Right renal pelvis (tissue), 4 donors: ENCODE data around the gene NUP188. TPM values are rescaled to one million over a fixed set of nuclear protein-coding genes. Genes with fewer than 3 reads are reported as not detected.
"Not testable (repeated sequence)": the region's sequence is repeated elsewhere in the genome, so short reads cannot be mapped to it uniquely, and the experiment has no call there.

ENCODE experiments used
- DNase-seq, 4 donors: peaks; one replicate each; pipeline ENCODE4 v3.0.0-alpha.2; 2013; ENCODE audit warnings: low read depth in 4 of 4, low spot score in 3 of 4, missing footprints in 1 of 4
- polyA plus RNA-seq, 4 donors: library from polyadenylated mRNA; unstranded; fragments of 120-200 nt; gene quantifications; one replicate each; pipeline ENCODE4 v1.2.1, GENCODE V29; 2013; ENCODE audit not compliant: insufficient read length in 4 of 4

NUP188 gene
- polyA plus RNA-seq, 4 donors: 38.9 to 41.8 (median 40.2) TPM

GRCh38 chr9:128943832-128944620 lies 3.5 kb upstream of the NUP188 start:
- no peak for DNase-seq

- not testable (repeated sequence) for DNase-seq
Measured at GRCh38 chr9:128944966-128945365, 2.5 kb upstream of the NUP188 start.

GRCh38 chr9:128945798-128946501 lies 1.5 kb upstream of the NUP188 start:
- no peak for DNase-seq

DNA sequence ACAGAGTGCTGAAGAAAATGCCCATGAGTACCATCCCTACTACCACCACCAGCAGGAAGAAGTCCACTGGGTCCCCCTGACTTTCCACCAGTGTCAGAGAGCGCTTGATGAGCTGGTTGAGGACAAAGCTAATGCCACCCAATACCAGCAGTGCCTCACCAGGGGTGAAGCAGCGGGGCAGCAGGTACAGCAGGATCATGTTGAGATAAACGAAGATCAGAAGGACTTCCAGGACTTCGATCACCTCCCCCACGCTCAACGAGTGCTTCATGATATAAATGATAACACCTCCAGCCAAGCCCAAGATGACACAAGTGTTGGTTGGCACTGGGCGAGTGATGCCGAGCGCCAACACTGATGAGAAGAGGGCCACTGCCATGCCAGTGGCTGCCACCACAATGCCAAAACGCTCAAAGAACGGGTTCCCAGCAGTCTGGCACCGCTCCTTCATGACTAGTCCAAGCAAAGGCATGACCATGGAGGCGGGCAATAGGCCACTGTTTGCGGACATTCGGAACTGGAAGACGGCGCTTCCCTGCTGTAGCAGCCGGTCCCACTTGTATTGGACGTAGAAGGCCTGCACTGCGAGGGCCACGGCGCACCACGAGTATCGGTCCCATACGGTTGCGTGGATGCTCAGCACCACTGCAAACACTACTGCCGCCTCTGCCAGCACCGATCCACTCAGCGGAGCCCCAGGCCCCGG lies 775 bp upstream of the NUP188 start:
- peak in 1 of 4 donors; percentile 3 for DNase-seq

- no peak for DNase-seq
Measured at GRCh38 chr9:128947277-128947526, 297 bp upstream of the NUP188 start.

DNA sequence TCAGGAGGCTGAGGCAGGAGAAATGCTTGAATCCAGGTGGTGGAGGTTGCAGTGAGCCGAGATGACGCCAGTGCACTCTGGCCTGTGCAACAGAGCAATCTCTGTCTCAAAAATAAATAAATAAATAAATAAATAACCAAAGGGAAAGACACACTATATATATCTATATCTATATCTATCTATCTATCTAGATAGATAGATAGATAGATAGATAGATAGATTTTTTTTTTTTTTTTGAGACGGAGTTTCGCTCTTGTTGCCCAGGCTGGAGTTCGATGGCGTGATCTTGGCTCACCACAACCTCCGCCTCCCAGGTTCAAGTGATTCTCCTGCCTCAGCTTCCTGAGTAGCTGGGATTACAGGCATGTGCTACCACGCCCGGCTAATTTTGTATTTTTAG lies 13.9 kb downstream of the NUP188 start:
- not testable (repeated sequence) for DNase-seq

GRCh38 chr9:128969491-128969890 lies 22.0 kb downstream of the NUP188 start:
- DNase-seq: no peak

DNA sequence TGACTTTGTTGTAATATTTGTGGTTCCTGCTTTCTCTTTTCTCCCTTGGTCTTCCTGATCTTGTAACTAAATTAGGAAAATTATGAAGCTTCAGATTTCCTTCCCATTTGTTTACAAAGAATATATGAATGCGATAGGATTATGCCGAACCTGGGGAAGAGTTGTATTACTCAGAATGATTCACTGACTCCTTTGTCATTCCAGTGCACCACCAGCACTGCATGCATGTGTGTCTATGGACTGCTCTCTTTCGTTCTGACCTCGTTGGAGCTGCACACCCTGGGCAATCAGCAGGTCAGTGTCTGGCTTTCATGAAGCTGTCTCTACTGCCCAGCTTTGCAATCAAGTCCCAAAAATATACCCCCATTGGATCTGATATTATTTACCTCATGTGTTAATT lies 25.5 kb downstream of the NUP188 start:
- DNase-seq: no peak

GRCh38 chr9:128979111-128979510 lies 31.6 kb downstream of the NUP188 start:
- no peak for DNase-seq

DNA sequence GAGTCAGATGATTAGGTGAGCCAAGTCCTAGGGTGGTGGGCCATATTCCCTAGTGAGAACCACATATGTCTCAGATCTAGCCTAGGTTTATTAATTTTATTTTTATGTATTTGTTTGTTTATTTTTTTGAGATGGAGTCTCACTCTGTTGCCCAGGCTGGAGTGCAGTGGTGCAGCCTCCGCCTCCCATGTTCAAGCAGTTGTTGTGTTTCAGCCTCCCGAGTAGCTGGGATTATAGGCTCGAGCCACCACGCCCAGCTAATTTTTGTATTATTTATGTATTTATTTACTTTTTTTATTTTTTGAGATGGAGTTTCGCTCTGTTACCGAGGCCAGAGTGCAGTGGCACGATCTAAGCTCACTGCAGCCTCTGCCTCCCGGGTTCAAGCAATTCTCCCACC lies 36.0 kb downstream of the NUP188 start:
- no peak for DNase-seq

DNA sequence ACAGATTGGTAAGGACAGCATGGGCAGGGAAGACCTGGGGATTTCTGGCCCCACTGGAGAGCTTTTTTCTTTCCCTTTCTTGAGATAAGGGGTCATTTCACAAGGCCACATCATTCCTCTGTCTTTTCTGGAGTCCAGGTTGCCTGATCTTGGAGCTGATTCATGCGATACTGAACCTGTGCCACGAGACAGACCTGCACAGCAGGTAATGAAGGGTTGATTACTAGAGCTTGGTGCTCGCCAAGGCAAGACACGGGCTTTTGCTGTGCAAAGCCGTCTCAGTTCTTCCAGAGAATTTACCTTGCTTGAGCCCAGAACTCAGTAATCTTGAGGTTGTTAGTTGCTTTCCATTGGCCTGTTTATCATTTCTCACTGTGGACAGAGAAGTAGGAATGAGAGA lies 39.2 kb downstream of the NUP188 start:
- no peak for DNase-seq

GRCh38 chr9:128987805-128988204 lies 40.3 kb downstream of the NUP188 start:
- DNase-seq: no peak

DNA sequence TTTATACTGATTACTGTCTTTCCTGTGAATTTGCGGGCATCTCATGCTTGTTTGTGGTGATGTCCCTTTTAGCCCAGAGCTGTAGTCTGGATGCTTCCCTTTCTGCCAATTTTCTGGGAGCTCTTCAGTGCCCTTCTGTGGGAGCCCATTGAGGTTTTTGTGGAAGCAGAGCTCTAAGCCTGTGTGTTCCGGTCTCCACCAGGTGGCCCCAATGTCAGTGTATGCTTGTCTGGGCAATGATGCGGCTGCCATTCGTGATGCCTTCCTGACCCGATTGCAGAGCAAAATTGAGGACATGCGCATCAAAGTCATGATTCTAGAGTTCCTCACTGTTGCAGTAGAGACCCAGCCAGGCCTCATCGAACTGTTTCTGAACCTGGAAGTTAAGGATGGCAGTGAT lies 45.5 kb downstream of the NUP188 start:
- no peak for DNase-seq

- DNase-seq: no peak
Measured at GRCh38 chr9:128995791-128996190, 48.3 kb downstream of the NUP188 start.

GRCh38 chr9:128998462-128998861 lies 51.0 kb downstream of the NUP188 start:
- DNase-seq: no peak

GRCh38 chr9:128999581-129000206 lies 52.2 kb downstream of the NUP188 start:
- DNase-seq: no peak

DNA sequence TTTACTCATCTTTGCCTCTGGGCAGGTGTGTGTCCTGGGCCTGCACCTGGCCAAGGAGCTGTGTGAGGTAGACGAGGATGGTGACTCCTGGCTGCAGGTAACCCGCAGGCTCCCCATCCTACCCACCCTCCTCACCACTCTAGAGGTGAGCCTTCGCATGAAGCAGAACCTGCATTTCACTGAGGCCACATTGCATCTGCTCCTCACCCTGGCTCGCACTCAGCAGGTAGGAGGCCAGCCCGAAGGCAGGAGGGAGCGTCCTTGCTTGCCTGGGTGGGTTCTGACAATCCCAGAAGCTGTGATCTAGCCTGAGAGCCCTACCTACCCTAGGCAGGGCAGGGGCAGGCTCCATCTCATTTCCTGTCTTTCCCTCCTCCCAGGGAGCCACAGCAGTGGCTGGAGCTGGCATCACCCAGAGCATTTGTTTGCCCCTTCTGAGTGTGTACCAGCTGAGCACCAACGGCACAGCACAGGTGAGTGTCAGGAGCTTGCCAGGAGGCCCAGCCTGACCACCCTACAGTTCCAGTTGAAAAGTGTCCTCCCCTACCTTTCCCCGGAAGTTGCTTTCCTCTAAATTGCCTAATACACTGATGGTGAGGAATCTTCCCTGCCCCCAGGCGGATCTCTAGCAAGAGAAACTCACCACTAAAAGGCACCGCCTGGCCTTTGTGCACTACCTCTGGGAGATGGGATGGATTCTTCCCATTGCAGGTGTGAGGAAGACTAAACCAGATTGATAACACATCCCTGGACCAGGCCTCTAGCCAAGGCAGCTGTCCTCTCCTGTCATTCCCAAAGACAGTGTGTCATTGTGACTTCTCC lies 54.2 kb downstream of the NUP188 start:
- DNase-seq: no peak

DNA sequence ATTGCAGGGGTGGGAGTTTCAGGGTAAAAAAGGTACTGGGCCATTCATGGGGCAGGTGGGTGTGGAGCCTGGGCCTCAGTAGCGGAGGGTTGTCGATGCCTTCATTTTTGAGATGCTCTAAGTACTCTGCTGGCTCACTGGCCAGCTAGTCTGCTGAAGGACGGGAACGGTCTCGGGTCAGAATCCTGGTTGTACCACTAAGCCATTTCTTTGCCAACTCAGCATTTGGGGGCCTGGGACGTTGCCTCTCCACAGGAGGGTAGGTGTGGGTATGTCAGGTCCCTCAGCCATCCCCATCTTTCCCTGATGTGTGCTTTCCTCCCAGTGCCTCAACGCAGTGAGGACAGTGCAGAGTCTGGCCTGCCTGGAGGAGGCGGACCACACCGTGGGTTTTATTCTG lies 55.5 kb downstream of the NUP188 start:
- no peak for DNase-seq

- DNase-seq: not testable (repeated sequence)
Measured at GRCh38 chr9:129004173-129004572, 56.7 kb downstream of the NUP188 start.

- DNase-seq: no peak
Measured at GRCh38 chr9:129005336-129005997, 58.0 kb downstream of the NUP188 start.
